Measurements from ENCODE around the gene ZBTB11.
"Not testable (repeated sequence)": the region's sequence is repeated elsewhere in the genome, so short reads cannot be mapped to it uniquely, and the experiment has no call there.

GRCh38 chr3:101605398-101605797 lies 71.5 kb downstream of the ZBTB11 start:
- not testable (repeated sequence) for TF ChIP-seq CTCF (IDR thresholded peaks at IDR 0.05; ENCODE audit: low read length); EZH2 (IDR thresholded peaks at IDR 0.05; ENCODE audit: borderline replicate concordance, low read length)

Measured in OCI-LY1 (cell line).